A673 (cell line): ENCODE data around the gene THBD. TPM values are rescaled to one million over a fixed set of nuclear protein-coding genes. Genes with fewer than 3 reads are reported as not detected.

Experiments used
- BruUV-seq: library from RNA; stranded (reverse); fragments of 400-500 nt; replicated peaks from 2 replicates; lab custom pipeline; 2021; lab: Mats Ljungman, UMichigan
- CTCF ChIA-PET: fragments of 300-600 bp; sonication (Branson Sonifier 250); formaldehyde crosslinking; loops from one replicate; lab custom pipeline; 2022; ENCODE audit warnings: antibody characterized with exemption; lab: Charles Lee
- POLR2A ChIA-PET: fragments of 300-600 bp; sonication (Branson Sonifier 250); formaldehyde crosslinking; loops from one replicate; lab custom pipeline; 2022; ENCODE audit warnings: antibody characterized with exemption; ENCODE audit not compliant: low non-redundant PET; lab: Charles Lee
- DNase-seq: peaks from one replicate; pipeline ENCODE4 v3.0.0-alpha.2; 2015; ENCODE audit warnings: low spot score
- H3K27ac ChIP-seq: fragments of 200-600 bp; sonication (generic); 2 replicates; pipeline ENCODE4 v1.5.1; 2016; ENCODE audit warnings: mixed run types, low read depth, mild to moderate bottlenecking, mixed read lengths, antibody characterized with exemption, low read length; ENCODE audit not compliant: poor library complexity, severe bottlenecking
- H3K27me3 ChIP-seq: fragments of 200-600 bp; sonication (generic); replicated peaks from 2 replicates; pipeline ENCODE4 v1.6.1; 2017; ENCODE audit warnings: mixed run types, low read depth, mild to moderate bottlenecking, mixed read lengths, antibody characterized with exemption, low read length; ENCODE audit not compliant: insufficient read depth, poor library complexity
- H3K36me3 ChIP-seq: fragments of 200-600 bp; sonication (generic); 2 replicates; pipeline ENCODE4 v1.6.1; 2016; ENCODE audit warnings: mixed run types, mild to moderate bottlenecking, mixed read lengths, antibody characterized with exemption, low read length; ENCODE audit not compliant: insufficient read depth, poor library complexity, severe bottlenecking
- H3K4me1 ChIP-seq: fragments of 200-600 bp; sonication (generic); 2 replicates; pipeline ENCODE4 v1.6.1; 2017; ENCODE audit warnings: mixed run types, mild to moderate bottlenecking, mixed read lengths, antibody characterized with exemption, low read length; ENCODE audit not compliant: insufficient read depth, poor library complexity, severe bottlenecking
- H3K4me3 ChIP-seq: fragments of 200-600 bp; sonication (generic); 2 replicates; pipeline ENCODE4 v1.5.1; 2016; ENCODE audit warnings: low read depth, mixed run types, mild to moderate bottlenecking, mixed read lengths, low read length; ENCODE audit not compliant: poor library complexity, severe bottlenecking
- H3K9me3 ChIP-seq: fragments of 200-600 bp; sonication (generic); 2 replicates; pipeline ENCODE4 v1.6.1; 2016; ENCODE audit warnings: mixed run types, low read depth, mild to moderate bottlenecking, mixed read lengths, antibody characterized with exemption, low read length; ENCODE audit not compliant: poor library complexity, severe bottlenecking
- CTCF ChIP-seq: fragments of 300-800, 200-600 bp; sonication (generic); conservative IDR thresholded peaks from 2 replicates; pipeline ENCODE4 v1.5.1; 2017; ENCODE audit warnings: low read depth, mild to moderate bottlenecking, antibody characterized with exemption, low read length, moderate library complexity, mixed read lengths
- EZH2 ChIP-seq: fragments of 200-600 bp; sonication (generic); IDR thresholded peaks from 2 replicates; pipeline ENCODE4 v1.6.1; 2017; ENCODE audit warnings: borderline replicate concordance, low read depth, mild to moderate bottlenecking, mixed read lengths, antibody characterized with exemption, low read length; ENCODE audit not compliant: poor library complexity, severe bottlenecking
- intact Hi-C: fragments of 100-400 bp; cut with micrococcal nuclease; formaldehyde crosslinking; loops from one replicate; pipeline ENCODE4 v1.10.0; 2022; ENCODE audit not compliant: unreplicated experiment
- total RNA-seq: library from RNA; stranded (reverse); gene quantifications from 2 replicates; pipeline ENCODE4 v1.2.3, GENCODE V29; 2021

Gene THBD
- total RNA-seq, 1 experiment from 2014 or later, result not detected

GRCh38 chr20:23003077-23003635, 46.3 kb downstream of the THBD start:
- Histone ChIP-seq H3K27ac (no peak overlapping the region), H3K9me3 (no peaks in the 10 kb centered on the region), H3K27me3 (peaks cover 3% of the 10 kb centered on the region), H3K4me3 (no peak overlapping the region), H3K36me3 (no peaks in the 10 kb centered on the region), H3K4me1 (no peaks in the 10 kb centered on the region)
- DNase-seq, result no peak
- CTCF ChIA-PET, result no interaction called here
- TF ChIP-seq EZH2 (no peak), CTCF (no peak)
- POLR2A ChIA-PET, result no interaction called here
- BruUV-seq, result no TSS peak
- intact Hi-C loops, result no loop called here

GRCh38 chr20:23002276-23002675, 47.2 kb downstream of the THBD start:
- intact Hi-C loops, result no loop called here
- no peak overlapping the region for H3K4me3 ChIP-seq
- CTCF ChIA-PET, result no interaction called here
- no peak for DNase-seq
- peaks cover 3% of the 10 kb centered on the region for H3K27me3 ChIP-seq
- BruUV-seq, result no TSS peak
- POLR2A ChIA-PET, result no interaction called here
- no peak overlapping the region for H3K27ac ChIP-seq
- no peaks in the 10 kb centered on the region for H3K4me1 ChIP-seq
- H3K36me3 ChIP-seq, result no peaks in the 10 kb centered on the region
- no peak for TF ChIP-seq EZH2
- no peaks in the 10 kb centered on the region for H3K9me3 ChIP-seq

- CTCF ChIA-PET, result no interaction called here
- TF ChIP-seq CTCF (no peak), EZH2 (no peak)
- intact Hi-C loops, result no loop called here
These were observed 49.1 kb downstream of the THBD start for GRCh38 chr20:23000232-23000947.

More at GRCh38 chr20:23000232-23000947, 49.1 kb downstream of the THBD start:
- no peaks in the 10 kb centered on the region for H3K4me1 ChIP-seq
- H3K4me3 ChIP-seq, result no peak overlapping the region
- DNase-seq, result no peak
- no TSS peak for BruUV-seq
- H3K27me3 ChIP-seq, result peaks cover 13% of the 10 kb centered on the region
- no peaks in the 10 kb centered on the region for H3K36me3 ChIP-seq
- POLR2A ChIA-PET, result no interaction called here
- no peak overlapping the region for H3K27ac ChIP-seq
- no peaks in the 10 kb centered on the region for H3K9me3 ChIP-seq
